ENCODE results near the gene FABP2.
"Not testable (repeated sequence)": the region's sequence is repeated elsewhere in the genome, so short reads cannot be mapped to it uniquely, and the experiment has no call there.

FABP2 gene

DNA sequence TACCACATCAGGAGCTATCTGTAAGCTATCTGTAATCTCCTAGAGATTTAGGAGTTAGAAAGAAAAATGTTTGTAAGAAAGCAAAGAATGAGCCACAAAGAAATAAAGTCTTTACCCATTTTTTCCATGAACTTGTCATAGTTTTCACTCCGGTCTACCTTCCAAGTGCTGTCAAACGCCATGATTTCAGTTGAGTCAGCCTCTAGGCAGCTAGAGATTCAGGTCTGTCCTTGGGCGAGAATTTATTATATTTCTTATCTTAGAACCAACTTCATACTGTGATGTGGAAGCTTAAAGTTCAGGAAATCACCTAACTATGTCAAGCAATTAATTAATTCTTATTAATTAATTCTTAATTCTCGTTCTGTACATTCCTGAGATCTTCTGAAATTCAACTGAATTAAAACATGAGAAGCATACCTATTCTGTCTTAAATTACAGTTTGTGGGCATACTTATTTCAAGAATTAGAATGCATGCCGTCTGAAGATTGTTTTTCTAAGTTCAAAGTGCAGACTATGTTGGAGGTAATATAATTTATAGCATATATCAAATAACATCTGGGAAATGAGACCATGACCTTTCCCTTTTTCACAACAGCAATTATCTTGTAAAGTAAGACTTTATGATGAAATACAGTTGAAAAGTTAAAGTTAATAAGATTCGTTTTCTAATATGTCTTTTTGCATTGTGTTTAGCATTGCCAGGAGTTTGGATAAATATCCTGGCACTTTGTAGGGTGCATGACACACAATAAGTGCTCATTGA lies at the start of gene FABP2:
Gene FABP2, minus strand, starts transcription at position 218 of the 767 bp plus-strand sequence. Its CDS starts 36 bp downstream, at position 182.
- no peak for DNase-seq

DNA sequence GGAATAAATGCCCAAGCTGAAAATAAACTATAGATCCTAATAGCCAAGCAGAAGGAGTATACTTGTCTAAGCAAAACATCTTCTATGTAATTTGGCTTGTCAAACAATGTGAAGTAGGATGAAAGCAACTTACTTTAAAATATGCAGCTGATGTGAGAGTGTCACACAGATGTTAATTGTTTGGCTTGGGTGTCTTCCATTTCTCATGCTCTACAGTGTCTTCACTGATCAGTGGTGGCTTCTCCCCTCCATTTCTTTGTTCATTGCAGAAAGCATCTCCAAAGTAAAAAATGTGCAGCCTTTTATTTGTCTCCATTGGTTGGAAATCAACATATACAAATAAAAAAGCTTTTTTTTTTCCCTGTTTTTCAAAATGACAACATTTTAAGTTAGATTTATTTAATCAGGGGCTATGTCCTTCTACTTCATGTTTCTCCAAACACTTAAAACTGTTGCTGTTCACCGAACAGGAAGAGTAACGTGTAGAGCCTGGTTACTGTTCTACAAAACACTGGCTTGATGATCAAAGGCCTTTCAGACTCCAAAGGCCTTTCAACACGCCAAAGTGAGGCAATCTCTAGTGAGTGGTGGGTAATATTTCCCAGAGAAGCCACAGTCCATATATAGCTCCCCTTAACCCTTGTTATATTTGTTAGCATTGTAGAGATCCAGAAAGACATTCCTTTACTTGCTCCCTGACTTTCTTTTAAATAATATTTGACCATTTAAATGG lies 49.2 kb upstream of the FABP2 start:
- DNase-seq, result not testable (repeated sequence)

DNA sequence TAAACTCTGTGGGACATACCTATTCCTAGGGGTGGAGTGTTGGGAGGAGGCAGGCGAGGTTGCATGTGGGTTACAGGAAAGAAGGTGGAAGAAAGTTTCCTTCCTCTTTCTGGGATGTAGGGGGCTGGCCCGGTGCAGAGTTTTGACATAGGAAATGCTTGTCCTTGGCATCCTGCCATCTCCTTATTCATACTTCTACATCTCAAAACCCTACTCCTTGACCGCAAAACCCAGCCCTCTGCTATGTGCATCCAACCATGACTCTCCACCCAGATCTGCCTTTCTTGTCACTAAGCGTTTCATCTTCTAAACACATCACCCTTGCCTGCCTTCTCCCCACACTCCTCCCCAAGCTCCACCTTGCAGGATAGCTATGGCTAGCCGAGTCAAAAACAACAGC lies 48.5 kb upstream of the FABP2 start:
- DNase-seq, result peak in 1 of 2 donors; percentile 18

DNA sequence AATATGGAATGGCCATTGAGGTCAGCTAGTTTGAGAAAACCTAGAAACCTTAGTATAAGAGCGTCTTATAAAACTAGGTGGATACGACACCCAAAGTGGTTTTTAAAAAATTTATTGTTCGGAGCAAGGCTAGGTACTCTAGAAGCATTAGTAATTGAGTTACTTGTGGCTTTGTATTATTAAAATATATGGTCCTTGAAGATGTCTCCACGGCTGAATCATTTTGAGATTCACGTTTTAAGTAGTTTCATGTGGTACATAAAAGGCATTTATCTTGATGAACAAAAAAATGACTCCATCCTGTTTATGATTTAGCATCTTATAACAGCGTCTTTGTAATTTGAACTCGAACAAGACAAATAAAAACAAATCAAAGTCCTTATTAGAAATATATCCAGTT lies 44.9 kb upstream of the FABP2 start:
- DNase-seq, result not testable (repeated sequence)

DNA sequence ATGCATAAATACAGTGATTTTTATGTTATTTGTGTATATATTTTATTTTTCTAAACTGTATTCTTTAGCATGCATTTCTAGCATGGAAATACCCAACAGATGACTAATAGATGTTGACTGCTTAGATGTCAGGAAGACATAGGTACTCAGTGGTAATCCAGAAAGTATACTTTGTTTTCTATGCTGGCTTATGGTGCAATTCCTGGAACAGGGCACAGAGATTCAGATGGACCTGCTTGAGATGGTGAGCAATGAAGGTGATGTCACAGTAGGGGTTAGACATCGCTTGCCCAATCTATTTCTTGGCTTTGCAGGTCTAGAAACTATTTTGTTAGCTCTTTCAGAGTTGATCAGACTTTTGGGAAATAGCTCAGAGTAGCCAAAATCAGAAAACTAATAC lies 42.3 kb upstream of the FABP2 start:
- not testable (repeated sequence) for DNase-seq

- DNase-seq, result not testable (repeated sequence)
These were observed 41.4 kb upstream of the FABP2 start for GRCh38 chr4:119363372-119363771.

DNA sequence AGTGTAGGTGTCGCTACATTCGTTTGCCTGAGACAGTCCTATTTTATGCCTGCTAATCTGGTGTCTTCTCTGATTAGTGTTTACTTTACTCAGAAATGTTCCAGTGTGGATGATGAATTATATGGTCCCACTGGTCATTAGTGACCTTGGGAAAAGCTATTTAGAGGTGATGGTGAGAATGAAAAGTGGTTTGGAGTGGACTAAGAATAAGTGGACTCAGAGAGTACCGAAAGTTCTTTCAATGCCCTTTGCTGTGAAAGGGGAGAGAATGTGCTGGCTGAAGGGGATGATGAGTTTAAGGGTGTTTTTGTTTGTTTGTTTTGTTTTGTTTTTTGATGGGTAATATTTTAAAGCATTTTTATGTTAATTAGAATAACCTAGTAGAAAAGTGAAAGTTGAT lies 40.5 kb upstream of the FABP2 start:
- not testable (repeated sequence) for DNase-seq

GRCh38 chr4:119359873-119360272 lies 37.9 kb upstream of the FABP2 start:
- not testable (repeated sequence) for DNase-seq

DNA sequence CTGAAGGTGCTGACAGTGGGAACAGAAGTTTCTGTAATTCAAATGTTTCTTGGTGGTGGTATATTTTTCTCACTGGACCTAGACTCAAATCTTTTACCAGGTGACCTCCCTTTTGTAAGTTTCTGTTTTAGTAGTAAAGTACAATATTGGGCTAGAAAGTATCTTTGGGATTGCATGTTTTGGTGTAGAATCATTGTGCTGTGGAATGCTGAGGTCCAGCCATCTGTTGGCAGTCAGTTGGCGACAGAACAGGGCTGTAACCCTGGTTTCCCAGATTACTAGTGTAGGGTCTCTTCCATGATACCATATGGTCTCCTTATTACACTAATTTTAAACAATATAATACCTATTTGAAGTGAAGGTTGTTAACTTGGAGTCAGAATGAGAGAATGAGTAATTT lies 34.9 kb upstream of the FABP2 start:
- not testable (repeated sequence) for DNase-seq

DNA sequence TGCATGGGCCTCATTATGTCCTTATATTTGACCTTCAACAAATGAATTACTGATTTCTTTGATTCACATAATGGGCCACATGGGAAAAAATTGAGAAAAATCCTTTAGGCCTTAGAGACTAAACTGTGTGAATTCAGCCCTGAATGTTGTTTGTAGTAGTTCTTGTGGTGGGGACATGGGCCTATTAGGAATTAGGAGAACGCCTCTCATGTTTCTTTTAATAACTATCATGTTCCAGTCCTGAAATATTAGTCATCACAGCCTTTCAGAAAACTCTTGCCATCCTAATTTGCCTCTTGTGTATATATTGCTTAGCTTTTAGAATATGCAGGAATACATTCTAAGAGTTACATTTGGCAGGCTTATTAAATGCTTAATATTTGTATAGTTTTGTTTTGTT lies 34.1 kb upstream of the FABP2 start:
- DNase-seq, result not testable (repeated sequence)

GRCh38 chr4:119353364-119353763 lies 31.4 kb upstream of the FABP2 start:
- not testable (repeated sequence) for DNase-seq

DNA sequence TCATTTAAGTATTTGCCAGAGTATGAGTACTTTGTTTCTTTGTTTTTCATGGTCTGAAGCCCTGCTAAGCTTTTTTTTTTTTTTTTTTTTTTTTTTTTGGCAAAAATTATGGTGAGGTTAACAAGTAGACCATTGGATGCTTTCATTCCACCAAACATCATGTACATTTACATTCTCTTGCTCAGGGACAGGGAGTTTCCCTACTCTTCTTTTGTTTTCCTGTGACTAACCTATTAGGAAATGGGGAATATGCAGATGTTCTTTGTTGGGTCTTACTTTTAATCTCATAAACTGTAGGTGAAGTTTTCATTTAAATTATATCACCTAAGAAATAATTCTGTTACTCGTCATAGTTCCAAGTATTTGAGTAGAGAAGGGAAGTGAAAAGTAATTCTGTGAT lies 26.2 kb upstream of the FABP2 start:
- DNase-seq, result not testable (repeated sequence)

GRCh38 chr4:119343293-119343692 lies 21.4 kb upstream of the FABP2 start:
- DNase-seq, result not testable (repeated sequence)

DNA sequence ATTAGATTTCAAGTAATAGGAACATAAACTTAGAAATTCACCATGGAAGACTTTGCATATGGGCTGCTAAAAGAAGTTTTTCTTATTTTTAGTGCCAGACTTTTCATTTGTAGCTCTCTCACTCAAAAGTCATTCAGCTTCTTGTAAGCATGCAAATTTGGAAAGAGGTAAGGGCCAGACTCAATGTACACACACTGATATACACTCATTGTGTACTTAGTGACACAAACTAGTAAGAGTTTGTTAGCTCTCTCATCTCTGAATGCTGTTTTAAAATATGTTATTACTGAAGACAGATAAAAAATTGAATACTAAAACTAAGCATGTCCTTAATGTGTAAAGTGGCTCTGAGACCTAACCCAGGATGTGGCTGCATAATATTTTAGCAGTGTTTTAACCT lies 18.0 kb upstream of the FABP2 start:
- DNase-seq, result not testable (repeated sequence)

GRCh38 chr4:119337010-119337409 lies 15.1 kb upstream of the FABP2 start:
- DNase-seq, result peak; percentile 48 to 61

DNA sequence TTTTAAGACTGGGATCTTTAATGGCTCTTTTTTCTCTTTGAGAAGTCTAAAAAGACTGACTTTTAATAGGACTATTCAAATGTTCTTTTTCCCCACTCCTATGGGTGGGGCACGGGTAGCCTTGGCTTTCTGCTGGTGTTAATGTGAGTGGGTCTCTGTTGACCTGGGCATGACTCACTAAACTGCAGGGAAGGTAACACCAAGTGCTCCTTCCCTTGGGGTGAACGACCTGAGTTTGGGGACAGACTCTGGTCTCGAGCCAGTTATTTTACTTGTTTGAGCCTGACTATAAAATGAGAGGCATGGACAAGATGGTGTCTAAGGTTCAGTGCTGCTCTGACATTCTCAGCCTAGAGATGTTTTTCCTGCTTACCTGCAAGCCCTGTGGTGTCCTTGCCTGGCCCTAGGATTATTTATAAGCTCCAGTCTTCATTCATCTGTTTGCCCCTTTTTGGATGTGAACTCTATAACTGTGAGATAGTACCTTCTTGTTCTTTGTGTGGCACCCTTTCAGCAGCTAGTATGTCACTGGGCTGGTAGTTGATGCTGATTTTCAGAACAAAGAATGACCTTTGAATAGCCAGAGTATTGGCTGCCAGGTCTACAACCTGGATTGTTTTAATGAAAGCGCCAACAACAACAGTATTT lies 14.5 kb upstream of the FABP2 start:
- not testable (repeated sequence) for DNase-seq

- no peak for DNase-seq
These were observed 8.1 kb upstream of the FABP2 start for GRCh38 chr4:119329835-119330620.

DNA sequence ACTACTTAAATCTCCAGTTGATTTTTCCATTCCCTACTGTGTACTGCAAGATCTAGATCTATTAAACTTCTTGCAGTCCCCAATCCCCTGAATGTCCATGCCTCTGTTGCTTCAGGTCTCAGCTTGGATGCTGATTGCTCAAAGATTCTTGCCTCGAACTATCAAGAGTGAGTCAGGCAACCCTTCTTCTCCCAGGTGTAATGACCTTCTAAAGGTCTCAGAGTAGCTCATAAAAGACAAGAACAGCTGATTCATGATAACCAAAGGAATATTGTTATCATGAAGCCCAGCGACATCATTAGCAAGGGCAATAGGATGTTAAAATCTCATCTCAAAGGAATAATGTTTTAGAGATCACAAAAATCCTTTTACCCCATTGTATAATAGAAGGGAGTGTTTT lies 6.8 kb upstream of the FABP2 start:
- DNase-seq, result no peak

DNA sequence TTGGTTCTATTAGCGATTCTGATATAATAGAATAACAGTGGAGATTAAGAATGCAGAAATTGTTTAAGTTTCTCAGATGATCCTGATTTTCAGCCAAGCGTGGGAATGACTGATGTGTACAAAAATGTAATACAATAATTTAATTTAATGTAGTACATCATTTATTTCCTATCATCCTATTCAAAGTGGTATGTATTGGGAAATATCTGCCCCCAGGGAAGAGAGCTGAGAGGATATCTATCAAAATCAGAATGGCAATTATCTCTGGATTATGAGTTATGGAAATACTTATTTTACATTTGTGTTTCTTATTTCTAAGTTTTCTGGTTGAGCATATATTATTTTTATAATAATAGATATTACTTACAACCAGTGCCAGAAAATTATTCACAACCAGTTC lies 3.9 kb downstream of the FABP2 start:
- no peak for DNase-seq

GRCh38 chr4:119315036-119315435 lies 6.9 kb downstream of the FABP2 start:
- no peak for DNase-seq

DNA sequence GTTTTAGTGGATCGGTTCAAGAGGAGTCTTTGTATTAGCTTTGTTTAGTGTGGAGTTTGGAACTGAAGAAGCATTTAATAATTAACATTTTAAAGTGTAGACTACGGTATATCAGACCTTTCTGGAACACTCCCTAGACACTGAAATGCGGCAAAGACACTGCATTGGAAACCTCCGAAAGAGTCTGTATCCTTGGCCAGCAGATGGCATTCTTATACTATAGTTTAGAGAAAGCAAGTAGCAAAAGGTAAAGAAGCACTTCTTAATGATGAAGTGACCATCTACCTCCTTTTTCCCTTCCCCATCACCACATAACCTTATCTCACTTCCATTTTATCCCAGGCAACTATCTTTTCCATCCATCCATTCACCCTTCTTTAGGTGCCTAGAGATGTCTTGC lies 7.6 kb downstream of the FABP2 start:
- DNase-seq, result peak; percentile 13 to 55

DNA sequence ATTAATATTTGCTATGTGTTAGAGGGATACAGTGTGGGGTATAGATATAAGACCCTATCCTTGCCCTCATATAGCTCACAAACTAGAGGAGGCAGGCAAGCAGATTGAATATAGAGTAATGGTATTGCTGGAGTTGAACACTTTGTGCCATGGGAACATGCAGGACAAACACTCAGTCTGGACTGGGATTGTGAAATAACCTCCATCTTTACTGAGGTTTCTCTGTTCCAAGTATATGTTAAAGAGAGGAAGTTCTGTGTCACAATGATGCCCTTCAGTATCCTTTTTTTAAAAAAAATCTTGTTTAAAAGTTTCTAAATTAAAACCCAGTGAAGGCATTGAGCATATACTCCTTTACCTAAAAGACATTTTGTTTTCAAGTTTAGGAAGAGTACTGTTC lies 8.7 kb downstream of the FABP2 start:
- no peak for DNase-seq

- no peak for DNase-seq
These were observed 11.1 kb downstream of the FABP2 start for GRCh38 chr4:119310826-119311225.

All from inflammatory macrophage treated with lipopolysaccharide for 1 hour (primary cell).